Retinal pigment epithelial cell (primary cell): Measurements from ENCODE around the gene HRAS.

Experiments
- DNase-seq: peaks from one replicate; pipeline ENCODE4 v3.0.0-alpha.2; 2010; ENCODE audit warnings: low read depth
- H3K4me3 ChIP-seq: 2 replicates; pipeline ENCODE4 v1.5.1; 2011; ENCODE audit warnings: mild to moderate bottlenecking, low read length, control low read depth, moderate library complexity
- CTCF ChIP-seq: conservative IDR thresholded peaks from 2 replicates; pipeline ENCODE4 v1.5.1; 2011; ENCODE audit warnings: low read depth, low read length, control low read depth, inconsistent platforms

HRAS gene

GRCh38 chr11:488579-488978, 46.8 kb downstream of the HRAS start:
- DNase-seq = no peak
- H3K4me3 ChIP-seq = no peak overlapping the region
- no peak for TF ChIP-seq CTCF

- no peak overlapping the region for H3K4me3 ChIP-seq
- TF ChIP-seq CTCF = no peak
- DNase-seq = no peak
Measured at GRCh38 chr11:488062-488461, 47.3 kb downstream of the HRAS start.

GRCh38 chr11:487571-488021, 47.8 kb downstream of the HRAS start:
- no peak for DNase-seq
- no peak for TF ChIP-seq CTCF
- H3K4me3 ChIP-seq = no peak overlapping the region

- no peak overlapping the region for H3K4me3 ChIP-seq
- TF ChIP-seq CTCF = no peak
Measured at GRCh38 chr11:486189-486588, 49.2 kb downstream of the HRAS start.

GRCh38 chr11:484616-485015, 50.8 kb downstream of the HRAS start:
- TF ChIP-seq CTCF = no peak
- DNase-seq = no peak
- H3K4me3 ChIP-seq = no peak overlapping the region

More at GRCh38 chr11:486189-486588, 49.2 kb downstream of the HRAS start:
- DNase-seq = no peak
